KG1 (cell line): ENCODE measurements around the gene SPRYD3.

Experiments
- DNase-seq: peaks from one replicate; lab custom pipeline; 2025; lab: John Stamatoyannopoulos, UW

Gene SPRYD3

GRCh38 chr12:53078425-53079225 is 565 bp downstream of the SPRYD3 start:
- no peak for DNase-seq

GRCh38 chr12:53077030-53077429 is 2.2 kb downstream of the SPRYD3 start:
- DNase-seq: no peak

- no peak for DNase-seq
Observed at GRCh38 chr12:53076461-53076860, 2.7 kb downstream of the SPRYD3 start.

GRCh38 chr12:53074999-53075370 is 4.2 kb downstream of the SPRYD3 start:
- no peak for DNase-seq

GRCh38 chr12:53074283-53074998 is 4.7 kb downstream of the SPRYD3 start:
- DNase-seq: no peak

- DNase-seq: no peak
Observed at GRCh38 chr12:53073881-53074280, 5.3 kb downstream of the SPRYD3 start.

- no peak for DNase-seq
Observed at GRCh38 chr12:53071591-53072551, 7.3 kb downstream of the SPRYD3 start.

GRCh38 chr12:53070877-53071492 is 8.2 kb downstream of the SPRYD3 start:
- DNase-seq: no peak

- no peak for DNase-seq
Observed at GRCh38 chr12:53069621-53070410, 9.4 kb downstream of the SPRYD3 start.

- no peak for DNase-seq
Observed at GRCh38 chr12:53068811-53069585, 10.2 kb downstream of the SPRYD3 start.

GRCh38 chr12:53067993-53068770 is 11.0 kb downstream of the SPRYD3 start:
- no peak for DNase-seq

- no peak for DNase-seq
Observed at GRCh38 chr12:53067074-53067992, 11.9 kb downstream of the SPRYD3 start.

- DNase-seq: peak; percentile 3
Observed at GRCh38 chr12:53065975-53066931, 12.9 kb downstream of the SPRYD3 start.

- DNase-seq: no peak
Observed at GRCh38 chr12:53065470-53065869, 13.7 kb downstream of the SPRYD3 start.

GRCh38 chr12:53064613-53065436 is 14.4 kb downstream of the SPRYD3 start:
- DNase-seq: no peak
